Natural killer cell treated with Interleukin-12 subunit alpha and Interleukin-12 subunit beta and Interleukin-15 and Interleukin-18, amount 100 ng/mL, for 72 hours (primary cell): ENCODE measurements around the gene TP53I13. TPM values are rescaled to one million over a fixed set of nuclear protein-coding genes. Genes with fewer than 3 reads are reported as not detected.
"Not testable (repeated sequence)": the region's sequence is repeated elsewhere in the genome, so short reads cannot be mapped to it uniquely, and the experiment has no call there.

Source experiments
- ATAC-seq, 2 donors: fragments of 150-1000 bp; cut with Tn5 transposase in 1 of 2; sonication (Bioruptor Pico), chemical (Tn5 transposase) in 1 of 2; 2 replicates each; pipeline ENCODE4 v1.10.0; 2021
- DNase-seq: peaks from one replicate; pipeline ENCODE4 v3.0.0; 2022; ENCODE audit warnings: low spot score
- H3K27ac Mint-ChIP-seq, 2 donors: 1 replicate in 1 of 2; 2 replicates in 1 of 2; pipeline ENCODE4 v1.8.0; 2022; ENCODE audit warnings: mixed read lengths in 2 of 2, mild to moderate bottlenecking in 1 of 2, moderate library complexity in 1 of 2
- H3K27me3 Mint-ChIP-seq, 2 donors: 1 replicate in 1 of 2; 2 replicates in 1 of 2; pipeline ENCODE4 v1.8.0; 2022; ENCODE audit warnings: mixed read lengths in 2 of 2
- H3K36me3 Mint-ChIP-seq: one replicate; pipeline ENCODE4 v1.8.0; 2022; ENCODE audit warnings: mixed read lengths
- H3K4me1 Mint-ChIP-seq, 2 donors: 1 replicate in 1 of 2; 2 replicates in 1 of 2; pipeline ENCODE4 v1.8.0; 2022; ENCODE audit warnings: low read depth in 2 of 2, mixed read lengths in 2 of 2, mild to moderate bottlenecking in 1 of 2
- H3K4me3 Mint-ChIP-seq: one replicate; pipeline ENCODE4 v1.8.0; 2022; ENCODE audit warnings: mixed read lengths
- H3K9me3 Mint-ChIP-seq: 2 replicates; pipeline ENCODE4 v1.8.0; 2022; ENCODE audit warnings: mixed read lengths
- total RNA-seq, 2 donors: library from RNA; stranded (reverse); gene quantifications; one replicate each; pipeline ENCODE4 v1.2.3, GENCODE V29; 2022

The TP53I13 gene
- total RNA-seq: 10 to 100 TPM; 61.6 to 95.5 TPM

GRCh38 chr17:29568331-29569244 lies at the start of gene TP53I13:
TP53I13 (plus strand) TSS chr17:29568701; CDS start chr17:29568759, 58 bp downstream.
- Mint-ChIP-seq H3K36me3 (no peaks in the 10 kb centered on the region), H3K27me3 (no peaks in the 10 kb centered on the region), H3K4me1 (peaks cover 28 to 30% of the 10 kb centered on the region in 2 donors), H3K9me3 (no peaks in the 10 kb centered on the region), H3K27ac (peak within 1 kb of the TSS; percentile 90 to 92), H3K4me3 (peak within 1 kb of the TSS; percentile 99)
- DNase-seq (peak; percentile 88), ATAC-seq (peak; percentile 78)

DNA sequence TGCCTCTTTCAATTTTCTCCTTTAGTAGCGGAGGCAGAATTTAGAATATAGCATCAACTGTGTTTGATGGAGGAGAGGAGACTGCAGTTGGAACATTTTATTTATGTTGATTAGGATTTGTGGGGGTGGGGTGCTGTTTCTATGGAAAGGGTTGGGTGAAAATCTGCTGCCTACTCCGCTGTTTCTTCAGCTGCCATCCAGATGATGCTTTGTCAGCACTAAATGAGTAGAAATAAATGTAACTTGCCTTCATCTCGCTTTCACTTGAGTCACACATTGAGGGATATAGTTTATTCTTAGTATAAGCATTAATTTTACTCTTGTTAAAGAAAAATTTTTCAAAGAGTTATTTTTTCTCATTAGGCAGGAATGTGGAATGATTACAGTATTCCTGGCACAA lies 43.8 kb upstream of the TP53I13 start:
- H3K9me3 Mint-ChIP-seq: no peaks in the 10 kb centered on the region
- no peak for DNase-seq
- no peak for ATAC-seq
- no peaks in the 10 kb centered on the region for H3K27me3 Mint-ChIP-seq
- H3K27ac Mint-ChIP-seq: no peak overlapping the region
- H3K4me3 Mint-ChIP-seq: no peak overlapping the region
- H3K36me3 Mint-ChIP-seq: peaks cover 4% of the 10 kb centered on the region
- no peaks in the 10 kb centered on the region for H3K4me1 Mint-ChIP-seq

DNA sequence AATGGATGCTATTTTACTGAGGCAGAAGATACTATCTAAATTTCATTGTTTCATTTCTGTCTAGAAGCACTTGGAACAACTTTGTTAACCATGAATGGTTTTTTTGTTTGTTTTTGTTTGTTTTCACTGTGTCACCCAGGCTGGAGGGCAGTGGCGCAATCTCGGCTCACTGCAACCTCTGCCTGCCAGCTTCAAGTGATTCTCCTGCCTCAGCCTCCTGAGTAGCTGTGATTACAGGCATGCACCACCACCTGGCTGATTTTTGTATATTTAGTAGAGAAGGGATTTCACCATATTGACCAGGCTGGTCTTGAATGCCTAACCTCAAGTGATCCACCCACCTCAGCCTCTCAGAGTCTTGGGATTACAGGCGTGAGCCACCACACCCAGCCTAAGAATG lies 42.2 kb upstream of the TP53I13 start:
- no peaks in the 10 kb centered on the region for H3K27me3 Mint-ChIP-seq
- DNase-seq (no peak), ATAC-seq (no peak)
- H3K36me3 Mint-ChIP-seq: peaks cover 9% of the 10 kb centered on the region
- H3K4me1 Mint-ChIP-seq: no peaks in the 10 kb centered on the region
- no peak overlapping the region for H3K4me3 Mint-ChIP-seq
- no peaks in the 10 kb centered on the region for H3K9me3 Mint-ChIP-seq
- H3K27ac Mint-ChIP-seq: no peak overlapping the region

GRCh38 chr17:29533976-29534375 lies 34.5 kb upstream of the TP53I13 start:
- ATAC-seq (no peak), DNase-seq (no peak)
- Mint-ChIP-seq H3K27ac (no peak overlapping the region), H3K27me3 (no peaks in the 10 kb centered on the region), H3K4me3 (no peak overlapping the region), H3K4me1 (peaks cover 0 to 3% of the 10 kb centered on the region in 2 donors), H3K36me3 (peaks cover 26% of the 10 kb centered on the region), H3K9me3 (no peaks in the 10 kb centered on the region)

DNA sequence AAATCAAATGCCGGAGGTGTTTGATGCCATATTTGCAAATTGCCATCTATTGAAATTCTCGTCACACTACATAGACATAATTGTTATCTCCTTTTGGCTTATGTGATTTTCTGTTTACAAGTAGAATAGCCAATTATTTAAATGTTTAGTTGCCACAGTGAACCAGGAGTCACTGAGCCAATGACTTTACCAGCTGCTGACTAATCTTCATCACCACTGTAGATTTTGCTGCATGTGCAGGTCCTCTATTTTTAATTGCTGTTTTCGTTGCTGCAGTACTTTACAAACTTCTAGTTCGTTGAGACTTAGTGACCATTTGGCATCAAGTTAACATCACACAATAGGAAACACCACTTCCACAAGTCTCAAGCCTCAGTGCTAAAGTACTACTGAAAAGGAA lies 24.4 kb upstream of the TP53I13 start:
- no peaks in the 10 kb centered on the region for H3K27me3 Mint-ChIP-seq
- no peaks in the 10 kb centered on the region for H3K9me3 Mint-ChIP-seq
- no peak for ATAC-seq
- H3K27ac Mint-ChIP-seq: no peak overlapping the region
- H3K4me3 Mint-ChIP-seq: no peak overlapping the region
- peaks cover 1 to 8% of the 10 kb centered on the region in 2 donors for H3K4me1 Mint-ChIP-seq
- no peaks in the 10 kb centered on the region for H3K36me3 Mint-ChIP-seq
- no peak for DNase-seq

- Mint-ChIP-seq H3K36me3 (no peaks in the 10 kb centered on the region), H3K4me1 (peaks cover 7 to 22% of the 10 kb centered on the region in 2 donors), H3K9me3 (no peaks in the 10 kb centered on the region), H3K27me3 (no peaks in the 10 kb centered on the region), H3K27ac (no peak overlapping the region), H3K4me3 (no peak overlapping the region)
- no peak for ATAC-seq
- no peak for DNase-seq
Observed at GRCh38 chr17:29546085-29546484, 22.4 kb upstream of the TP53I13 start.

GRCh38 chr17:29546830-29547229 lies 21.7 kb upstream of the TP53I13 start:
- no peak overlapping the region for H3K27ac Mint-ChIP-seq
- H3K4me1 Mint-ChIP-seq: peaks cover 7 to 22% of the 10 kb centered on the region in 2 donors
- no peaks in the 10 kb centered on the region for H3K9me3 Mint-ChIP-seq
- ATAC-seq (no peak), DNase-seq (no peak)
- no peaks in the 10 kb centered on the region for H3K27me3 Mint-ChIP-seq
- H3K4me3 Mint-ChIP-seq: no peak overlapping the region
- H3K36me3 Mint-ChIP-seq: no peaks in the 10 kb centered on the region

DNA sequence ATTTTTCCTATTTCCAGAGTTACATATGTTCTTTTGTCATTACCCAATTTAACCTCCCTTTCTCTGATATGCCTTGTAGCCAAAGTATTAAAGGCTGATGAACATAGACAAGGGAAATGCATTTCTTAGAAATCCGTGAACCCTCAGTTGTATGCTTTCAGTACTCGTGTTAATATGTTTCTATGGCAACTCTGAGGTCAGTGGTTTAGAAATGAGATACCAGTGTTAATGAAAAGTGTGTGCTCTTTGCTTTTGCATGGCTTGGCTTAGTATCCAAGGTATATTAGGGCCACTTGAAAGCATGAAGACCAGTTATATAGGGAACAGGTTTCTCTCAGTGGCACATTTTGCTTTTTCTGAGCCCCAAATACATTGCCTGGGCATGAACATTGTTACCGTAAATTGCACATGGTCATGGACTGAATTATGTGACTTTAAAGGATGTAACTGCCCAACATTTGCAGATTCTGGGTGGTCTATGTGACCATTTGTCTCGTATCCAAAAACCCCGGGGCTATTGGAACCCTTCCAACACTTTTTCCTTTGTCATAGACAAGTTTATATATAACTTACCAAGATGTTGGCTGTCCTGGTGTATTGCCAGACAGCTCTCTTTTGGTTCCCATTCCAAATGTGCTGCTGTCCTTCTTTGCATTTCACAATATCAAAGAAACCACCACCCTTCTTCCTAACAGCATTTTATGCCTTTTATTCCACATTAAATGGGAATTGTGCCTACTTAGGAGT lies 19.2 kb upstream of the TP53I13 start:
- DNase-seq (no peak), ATAC-seq (peak in 1 of 2 donors; percentile 80)
- Mint-ChIP-seq H3K36me3 (no peaks in the 10 kb centered on the region), H3K4me3 (peak overlapping the region; percentile 27), H3K27me3 (no peaks in the 10 kb centered on the region), H3K4me1 (peaks cover 7 to 22% of the 10 kb centered on the region in 2 donors), H3K9me3 (no peaks in the 10 kb centered on the region), H3K27ac (no peak overlapping the region)

GRCh38 chr17:29555840-29556239 lies 12.7 kb upstream of the TP53I13 start:
- Mint-ChIP-seq H3K27ac (no peak overlapping the region), H3K27me3 (no peaks in the 10 kb centered on the region), H3K36me3 (no peaks in the 10 kb centered on the region), H3K9me3 (no peaks in the 10 kb centered on the region), H3K4me3 (no peak overlapping the region), H3K4me1 (peaks cover 15 to 19% of the 10 kb centered on the region in 2 donors)
- DNase-seq (no peak), ATAC-seq (no peak)

DNA sequence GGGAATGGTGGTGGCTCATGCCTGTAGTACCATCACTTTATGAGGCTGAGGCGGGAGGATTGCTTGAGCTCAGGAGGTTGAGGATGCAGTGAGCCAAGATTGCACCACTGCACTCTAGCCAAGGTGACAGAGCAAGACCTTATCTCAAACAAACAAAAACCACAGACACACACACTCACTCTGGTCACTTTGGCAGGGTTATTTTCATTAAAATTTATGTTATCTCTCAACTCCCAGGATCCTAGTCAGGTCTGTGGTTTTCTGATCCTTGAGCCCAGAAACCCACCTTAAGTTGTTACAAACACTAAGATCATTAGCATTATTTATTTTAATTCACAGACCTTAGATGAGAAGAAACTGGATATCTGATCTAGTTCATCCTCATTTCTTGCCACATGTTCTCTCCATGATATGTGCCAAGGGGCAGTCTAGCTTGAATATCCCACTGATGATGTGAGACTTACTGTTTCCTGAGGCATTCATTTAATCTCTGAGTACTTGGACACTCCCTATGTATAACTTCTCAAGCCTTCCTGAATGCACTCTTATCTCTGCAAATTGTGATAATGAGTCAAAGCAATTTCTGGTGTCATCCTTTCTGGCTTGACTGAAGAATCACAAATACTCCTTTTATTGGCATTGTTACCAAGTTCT lies 11.3 kb upstream of the TP53I13 start:
- H3K36me3 Mint-ChIP-seq: no peaks in the 10 kb centered on the region
- ATAC-seq (peak in 1 of 2 donors; percentile 35), DNase-seq (no peak)
- peaks cover 24 to 27% of the 10 kb centered on the region in 2 donors for H3K4me1 Mint-ChIP-seq
- no peaks in the 10 kb centered on the region for H3K27me3 Mint-ChIP-seq
- H3K27ac Mint-ChIP-seq: peak overlapping the region; percentile 8 to 26
- H3K4me3 Mint-ChIP-seq: no peak overlapping the region
- H3K9me3 Mint-ChIP-seq: no peaks in the 10 kb centered on the region

GRCh38 chr17:29557739-29558116 lies 10.8 kb upstream of the TP53I13 start:
- ATAC-seq (peak in 1 of 2 donors; percentile 55), DNase-seq (no peak)
- Mint-ChIP-seq H3K27ac (peak overlapping the region; percentile 8 to 26), H3K4me1 (peaks cover 29 to 32% of the 10 kb centered on the region in 2 donors), H3K27me3 (no peaks in the 10 kb centered on the region), H3K9me3 (no peaks in the 10 kb centered on the region), H3K4me3 (no peak overlapping the region), H3K36me3 (no peaks in the 10 kb centered on the region)

GRCh38 chr17:29558139-29558538 lies 10.4 kb upstream of the TP53I13 start:
- ATAC-seq, H3K4me3 Mint-ChIP-seq, H3K36me3 Mint-ChIP-seq, H3K9me3 Mint-ChIP-seq, DNase-seq, H3K27me3 Mint-ChIP-seq: not testable (repeated sequence)
- peaks cover 31 to 35% of the 10 kb centered on the region in 2 donors for H3K4me1 Mint-ChIP-seq
- H3K27ac Mint-ChIP-seq: peak overlapping the region; percentile 8 to 37

GRCh38 chr17:29559640-29560039 lies 8.9 kb upstream of the TP53I13 start:
- no peak for ATAC-seq
- Mint-ChIP-seq H3K36me3 (no peaks in the 10 kb centered on the region), H3K4me1 (peaks cover 39 to 40% of the 10 kb centered on the region in 2 donors), H3K27me3 (no peaks in the 10 kb centered on the region), H3K4me3 (no peak overlapping the region), H3K27ac (no peak overlapping the region), H3K9me3 (no peaks in the 10 kb centered on the region)
- DNase-seq: no peak
